Measurements from ENCODE around the gene FBXL2.

Gene FBXL2, protein sequence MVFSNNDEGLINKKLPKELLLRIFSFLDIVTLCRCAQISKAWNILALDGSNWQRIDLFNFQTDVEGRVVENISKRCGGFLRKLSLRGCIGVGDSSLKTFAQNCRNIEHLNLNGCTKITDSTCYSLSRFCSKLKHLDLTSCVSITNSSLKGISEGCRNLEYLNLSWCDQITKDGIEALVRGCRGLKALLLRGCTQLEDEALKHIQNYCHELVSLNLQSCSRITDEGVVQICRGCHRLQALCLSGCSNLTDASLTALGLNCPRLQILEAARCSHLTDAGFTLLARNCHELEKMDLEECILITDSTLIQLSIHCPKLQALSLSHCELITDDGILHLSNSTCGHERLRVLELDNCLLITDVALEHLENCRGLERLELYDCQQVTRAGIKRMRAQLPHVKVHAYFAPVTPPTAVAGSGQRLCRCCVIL

DNA sequence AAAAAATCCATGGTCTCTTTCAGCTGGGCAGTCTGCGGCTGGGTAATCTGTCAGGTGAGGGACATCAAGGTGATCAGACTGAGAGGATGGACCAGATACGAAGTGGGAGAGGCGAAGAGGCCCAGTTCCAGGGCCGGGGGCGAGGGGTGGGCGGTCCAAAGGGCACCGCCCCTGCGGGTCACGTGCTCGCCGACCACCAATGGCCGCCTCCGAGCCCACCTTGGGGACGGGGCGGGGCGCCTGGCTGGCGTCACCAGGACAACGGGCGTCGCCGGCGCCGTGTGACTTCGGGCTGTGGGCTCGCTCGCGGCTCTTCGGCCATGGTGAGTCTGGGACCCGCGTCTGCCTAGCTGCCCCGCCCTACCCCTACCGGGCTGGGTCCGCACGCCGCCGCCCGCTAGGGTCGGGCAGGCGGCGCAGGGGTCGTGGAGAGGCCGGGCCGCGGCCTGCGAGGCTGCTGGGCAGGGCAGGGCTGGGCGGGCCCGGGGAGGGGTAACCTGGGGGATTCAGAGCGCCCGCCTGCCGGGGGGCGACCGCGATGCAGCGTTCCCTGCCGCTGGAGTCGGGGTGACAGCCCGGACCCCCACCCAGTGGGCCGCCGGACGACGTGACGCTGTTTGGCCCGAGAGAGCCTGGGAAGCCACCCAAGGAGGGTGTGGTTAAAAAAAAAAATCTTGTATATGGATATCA is at the start of gene FBXL2:
Gene FBXL2 (plus strand): TSS at position 250 of the 690 bp plus-strand sequence. CDS start 71 bp downstream, at position 321.
- DNase-seq = no peak

- DNase-seq = no peak
Measured at GRCh38 chr3:33229066-33229465, 48.2 kb upstream of the FBXL2 start.

DNA sequence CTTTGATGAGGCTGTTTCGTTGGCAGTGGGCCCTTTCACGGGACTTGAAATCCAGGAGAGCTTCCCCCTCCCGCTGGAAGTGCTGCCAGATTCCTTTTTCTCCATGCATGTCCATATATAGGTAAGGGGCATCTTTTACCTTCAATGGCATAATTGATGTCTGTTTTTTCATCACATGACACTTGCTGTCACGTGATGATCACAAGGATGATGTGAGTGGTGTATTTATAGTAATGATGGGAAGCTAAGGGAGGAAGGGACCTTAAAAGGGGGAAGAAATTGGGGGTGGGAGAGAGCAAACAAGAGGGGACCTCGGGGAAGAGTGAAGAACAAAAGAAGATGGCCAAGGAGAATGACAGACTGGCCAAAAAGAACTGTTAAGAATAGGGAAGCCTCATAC is 47.3 kb upstream of the FBXL2 start:
- DNase-seq = no peak

DNA sequence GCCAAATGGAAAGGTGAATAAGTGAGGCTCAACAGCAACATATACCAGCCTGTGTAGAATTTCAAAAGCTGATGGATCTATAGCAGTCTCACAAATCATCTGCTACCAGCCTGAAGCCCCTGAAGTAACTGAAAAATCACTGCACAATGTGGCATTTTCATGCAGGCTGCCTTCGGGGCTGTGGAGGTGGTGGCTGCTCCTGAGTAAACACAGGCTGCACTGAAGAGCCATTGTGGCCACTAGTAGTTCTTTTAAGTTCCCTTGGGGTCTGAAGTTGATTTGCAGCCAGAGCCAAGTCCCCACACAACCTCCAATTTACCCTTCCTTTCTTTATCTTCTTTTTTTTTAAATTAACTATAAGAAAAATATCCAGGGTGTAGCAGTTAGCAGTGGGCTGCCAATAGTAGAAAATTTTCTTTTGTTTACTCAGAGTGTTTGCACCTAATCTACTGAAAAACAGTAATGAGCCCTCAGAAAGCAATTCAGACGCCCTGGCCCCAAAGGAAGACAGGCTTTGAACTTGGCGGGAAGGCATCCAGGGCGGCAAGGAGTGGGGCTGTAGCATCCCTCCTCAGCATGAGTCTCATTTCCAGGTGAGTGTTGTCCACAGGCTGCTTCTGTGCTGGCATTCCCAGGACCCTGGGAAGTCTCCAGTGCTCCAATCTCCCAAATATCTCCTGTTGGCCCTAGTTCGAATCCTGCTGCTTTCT is 45.3 kb upstream of the FBXL2 start:
- no peak for DNase-seq

DNA sequence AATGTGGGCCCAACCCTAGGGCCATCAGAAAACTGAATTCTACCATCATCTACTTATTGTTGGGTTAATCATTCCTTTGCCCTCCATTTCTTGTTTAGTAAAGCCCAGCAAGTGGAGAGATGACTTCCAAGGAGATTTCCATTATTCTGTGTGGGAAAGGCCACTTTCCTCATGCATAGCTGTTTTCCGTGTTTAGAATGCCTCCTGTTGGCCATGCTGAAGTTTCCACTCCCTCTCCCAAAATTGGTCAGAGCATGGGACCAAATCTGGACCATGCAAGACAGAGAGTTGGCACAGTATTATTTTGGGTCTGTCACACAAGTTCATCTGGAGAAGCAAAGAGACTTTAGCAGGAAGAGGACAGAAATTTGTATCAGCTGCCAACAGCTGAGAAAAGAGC is 43.4 kb upstream of the FBXL2 start:
- no peak for DNase-seq

DNA sequence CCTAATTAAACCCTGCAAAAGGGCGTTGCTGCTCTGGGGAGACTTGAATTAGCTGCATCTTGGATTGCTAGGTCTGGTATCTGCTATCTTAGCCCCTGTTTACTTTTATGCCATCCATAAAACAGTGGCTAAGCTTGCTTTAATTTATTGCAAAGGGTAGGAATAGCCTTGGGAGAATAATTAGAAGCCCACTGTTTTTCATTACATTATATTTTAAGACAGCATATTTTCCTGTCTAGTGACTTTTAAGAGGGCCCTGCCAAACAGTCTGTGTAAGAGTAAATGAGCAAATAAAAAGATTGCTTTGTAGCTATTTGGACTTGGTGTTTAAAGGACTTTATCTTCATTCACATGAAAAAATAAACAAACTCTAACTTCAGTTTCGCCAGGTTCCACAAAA is 41.2 kb upstream of the FBXL2 start:
- DNase-seq = no peak

DNA sequence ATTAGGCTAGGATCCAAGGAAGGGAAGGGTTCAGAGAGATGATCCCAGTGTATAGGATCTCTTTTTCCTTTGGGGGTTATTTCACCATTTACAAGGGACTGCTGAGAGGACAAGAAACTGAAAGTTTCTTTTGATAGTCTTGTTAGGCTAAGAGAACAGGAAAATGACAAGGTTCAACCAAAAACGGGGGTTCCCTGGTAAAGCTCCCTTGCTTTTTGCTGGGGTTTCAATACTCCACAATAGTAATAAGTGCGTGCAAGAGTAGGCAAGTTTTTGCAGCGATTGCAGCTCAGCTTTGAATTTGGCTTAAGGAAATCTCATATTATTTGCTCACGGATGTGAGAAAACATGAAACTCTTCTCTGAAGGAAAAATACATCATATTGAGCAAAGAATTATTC is 39.8 kb upstream of the FBXL2 start:
- DNase-seq = no peak

DNA sequence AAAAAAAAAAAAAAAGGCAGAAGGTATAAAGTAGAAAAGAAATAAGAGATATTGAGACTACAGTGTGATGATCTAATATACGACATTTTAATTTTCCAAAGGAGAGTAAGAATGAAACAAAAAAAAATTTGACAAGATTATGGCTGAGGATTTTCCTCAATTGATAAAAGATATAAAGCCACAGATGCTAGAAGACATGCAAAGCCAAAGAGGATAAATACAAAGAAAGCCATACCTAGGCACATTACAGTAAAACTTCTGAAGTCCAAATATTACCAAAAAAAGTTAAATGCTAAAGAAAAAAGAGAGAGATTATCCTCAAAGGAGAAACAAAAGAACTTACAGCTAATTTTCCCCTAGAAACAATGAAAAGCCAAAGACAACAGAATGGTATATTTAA is 38.3 kb upstream of the FBXL2 start:
- DNase-seq = no peak

- no peak for DNase-seq
Measured at GRCh38 chr3:33240261-33240660, 37.0 kb upstream of the FBXL2 start.

GRCh38 chr3:33246786-33247185 is 30.5 kb upstream of the FBXL2 start:
- no peak for DNase-seq

DNA sequence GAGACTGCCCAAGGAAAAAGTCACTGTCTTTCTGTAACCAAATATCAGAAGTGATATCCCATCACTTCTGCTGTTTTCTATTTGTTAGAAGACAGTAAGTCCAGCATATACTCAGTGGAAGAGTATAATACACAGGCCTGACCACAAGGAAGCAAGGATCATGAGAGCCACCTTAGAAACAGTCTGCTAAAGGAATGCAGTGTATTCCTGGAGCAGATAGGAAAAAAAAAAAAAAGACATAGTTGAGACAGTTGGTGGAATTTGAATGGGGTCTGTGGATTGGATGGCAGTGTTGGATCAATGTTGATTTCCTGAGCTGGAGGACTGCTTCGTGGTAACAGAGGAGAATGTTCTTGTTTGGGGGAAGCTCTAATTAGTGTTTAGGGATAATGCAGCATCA is 26.5 kb upstream of the FBXL2 start:
- DNase-seq = no peak

DNA sequence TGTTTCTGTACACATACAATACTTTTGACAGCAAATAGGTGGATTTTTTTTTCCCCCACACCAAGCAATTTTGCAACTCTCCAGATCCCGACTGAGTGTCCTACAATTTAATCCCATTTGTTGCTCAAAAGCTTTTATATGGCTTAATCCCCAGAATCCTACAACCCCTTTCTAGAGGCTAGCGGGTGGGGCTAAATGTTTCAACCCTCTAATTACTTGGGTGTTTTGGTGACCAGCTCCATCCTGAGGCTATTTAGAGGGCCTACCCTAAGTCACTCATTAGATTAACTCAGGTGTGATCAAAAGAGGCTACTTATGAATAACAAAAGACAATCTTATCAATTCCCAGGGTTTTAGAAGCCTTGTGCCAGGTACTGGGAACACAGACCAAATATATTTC is 21.0 kb upstream of the FBXL2 start:
- no peak for DNase-seq

GRCh38 chr3:33260104-33260503 is 17.1 kb upstream of the FBXL2 start:
- DNase-seq = no peak

DNA sequence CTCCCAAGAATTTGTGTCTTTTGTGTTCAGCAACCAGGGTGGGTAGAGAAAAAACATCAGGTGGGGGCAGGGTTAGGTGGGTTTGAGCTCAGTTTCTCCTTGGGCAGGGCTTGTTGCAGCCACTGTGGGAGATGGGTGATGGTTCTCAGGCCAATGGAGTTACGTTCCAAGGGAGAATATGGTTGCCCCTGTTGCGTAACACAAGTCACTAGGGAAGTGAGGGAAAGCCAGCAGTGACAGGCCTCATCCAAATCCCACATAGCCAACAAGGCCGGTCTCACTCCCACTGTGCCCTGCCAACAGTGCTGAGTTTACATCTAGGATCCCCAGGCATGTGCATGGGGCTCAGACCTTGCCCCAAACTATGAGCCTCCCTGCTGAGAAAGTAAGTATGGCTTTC is 7.9 kb upstream of the FBXL2 start:
- DNase-seq = no peak

DNA sequence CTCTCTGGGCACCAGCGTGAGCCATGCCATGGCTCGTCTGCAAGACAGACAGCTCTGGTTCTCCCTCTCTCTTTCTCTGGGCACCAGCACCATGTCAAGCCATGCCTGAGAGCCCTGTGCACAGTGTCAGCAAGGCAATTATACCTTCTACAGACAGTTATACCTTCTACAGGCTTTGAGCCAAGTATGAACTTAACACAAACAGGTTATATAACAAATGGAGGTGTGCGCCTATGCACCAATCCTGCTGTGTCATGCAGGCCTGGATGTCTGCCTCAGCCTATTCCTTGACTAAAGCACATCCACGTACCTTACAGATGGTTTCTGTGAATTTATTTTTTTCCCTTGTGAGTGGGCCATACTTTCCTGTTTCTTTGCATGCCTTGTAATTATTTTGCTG is 5.9 kb upstream of the FBXL2 start:
- no peak for DNase-seq

DNA sequence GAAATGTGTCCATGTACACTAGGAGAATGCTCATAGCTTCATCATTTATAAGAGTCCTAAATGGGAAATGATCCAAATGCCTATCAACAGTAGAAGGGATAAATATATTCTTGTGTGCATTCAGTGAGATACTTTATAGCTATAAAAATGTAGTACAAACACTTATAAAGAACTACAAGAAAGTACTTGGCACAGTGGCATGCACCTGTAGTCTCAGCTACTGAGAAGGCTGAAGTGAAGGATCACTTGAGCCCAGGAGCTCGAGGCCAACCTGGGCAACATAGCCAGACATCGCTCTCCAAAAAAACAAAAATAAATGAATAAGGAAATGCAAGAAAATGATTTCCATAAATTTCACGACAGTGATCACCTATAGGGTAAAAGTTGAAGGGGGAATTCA is 3.6 kb upstream of the FBXL2 start:
- no peak for DNase-seq

- no peak for DNase-seq
Measured at GRCh38 chr3:33278163-33278562, 921 bp downstream of the FBXL2 start.

GRCh38 chr3:33287672-33288282 is 10.5 kb downstream of the FBXL2 start:
- DNase-seq = no peak

- no peak for DNase-seq
Measured at GRCh38 chr3:33299395-33300081, 22.3 kb downstream of the FBXL2 start.

- no peak for DNase-seq
Measured at GRCh38 chr3:33312361-33312760, 35.1 kb downstream of the FBXL2 start.

GRCh38 chr3:33313331-33313730 is 36.1 kb downstream of the FBXL2 start:
- DNase-seq = no peak

GRCh38 chr3:33314993-33315392 is 37.8 kb downstream of the FBXL2 start:
- DNase-seq = no peak

- no peak for DNase-seq
Measured at GRCh38 chr3:33315826-33316225, 38.6 kb downstream of the FBXL2 start.
